ENCODE results near the gene ATF7. TPM values are rescaled to one million over a fixed set of nuclear protein-coding genes. Genes with fewer than 3 reads are reported as not detected.
"Not testable (repeated sequence)": the region's sequence is repeated elsewhere in the genome, so short reads cannot be mapped to it uniquely, and the experiment has no call there.

Gene ATF7
- total RNA-seq, 4 donors from 2014 or later, result 25.6 to 38.0 (median 29.8) TPM

DNA sequence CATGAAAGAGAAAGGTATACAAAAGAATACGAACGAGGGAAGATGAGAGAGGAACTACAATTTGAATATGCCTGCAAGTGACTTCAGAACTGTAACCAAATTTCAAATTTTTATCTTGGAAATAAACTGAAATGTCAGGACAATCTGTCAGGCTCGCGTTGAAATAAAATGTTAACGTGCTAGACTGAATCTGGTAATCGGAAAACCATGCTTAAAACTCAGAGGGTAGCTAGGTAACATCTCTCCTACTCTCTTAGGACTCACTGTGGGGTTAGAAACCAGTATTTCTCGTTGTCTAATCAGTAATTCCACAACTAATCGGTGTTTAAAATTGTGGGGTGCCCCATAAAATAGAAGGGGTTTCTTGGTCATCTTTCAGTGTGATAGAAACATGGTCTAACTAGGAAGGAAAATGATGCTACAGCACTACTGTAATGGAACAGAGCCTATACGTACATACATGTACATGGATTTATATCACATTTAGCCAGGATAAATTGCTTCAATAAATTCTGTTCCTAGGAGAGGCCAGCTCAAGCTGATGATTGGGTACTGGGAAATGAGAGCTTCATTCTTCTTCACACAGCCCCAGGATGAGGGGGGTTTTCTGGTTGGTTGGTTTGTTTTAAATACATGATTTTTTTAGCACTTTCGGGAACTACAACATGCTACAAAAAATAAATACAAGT lies 23.9 kb downstream of the ATF7 start:
- TF ChIP-seq POLR2A (IDR thresholded peaks at IDR 0.05) (no peak), CTCF (IDR thresholded peaks at IDR 0.05) (no peak)
- peaks cover 0 to 9% (median 2%) of the 10 kb centered on the region in 4 donors for H3K4me1 ChIP-seq
- no peaks in the 10 kb centered on the region for H3K27me3 ChIP-seq
- H3K4me3 ChIP-seq, result no peak overlapping the region
- H3K36me3 ChIP-seq, result no peaks in the 10 kb centered on the region
- H3K27ac ChIP-seq, result no peak overlapping the region
- no peaks in the 10 kb centered on the region for H3K9me3 ChIP-seq
- DNase-seq, result no peak

GRCh38 chr12:53601296-53601847 lies 24.8 kb downstream of the ATF7 start:
- Histone ChIP-seq H3K4me1 (peaks cover 0 to 9% (median 2%) of the 10 kb centered on the region in 4 donors), H3K4me3 (no peak overlapping the region), H3K27me3 (no peaks in the 10 kb centered on the region), H3K9me3 (no peaks in the 10 kb centered on the region), H3K36me3 (no peaks in the 10 kb centered on the region), H3K27ac (no peak overlapping the region)
- peak in 1 of 3 donors; percentile 32 for DNase-seq
- no peak for TF ChIP-seq POLR2A (IDR thresholded peaks at IDR 0.05)
- no peak for TF ChIP-seq CTCF (IDR thresholded peaks at IDR 0.05)

GRCh38 chr12:53600490-53601295 lies 25.5 kb downstream of the ATF7 start:
- Histone ChIP-seq H3K4me3 (no peak overlapping the region), H3K27me3 (no peaks in the 10 kb centered on the region), H3K36me3 (no peaks in the 10 kb centered on the region), H3K4me1 (peaks cover 0 to 13% (median 2%) of the 10 kb centered on the region in 4 donors), H3K9me3 (no peaks in the 10 kb centered on the region), H3K27ac (no peak overlapping the region)
- no peak for DNase-seq
- no peak for TF ChIP-seq CTCF (IDR thresholded peaks at IDR 0.05)
- TF ChIP-seq POLR2A (IDR thresholded peaks at IDR 0.05), result no peak

DNA sequence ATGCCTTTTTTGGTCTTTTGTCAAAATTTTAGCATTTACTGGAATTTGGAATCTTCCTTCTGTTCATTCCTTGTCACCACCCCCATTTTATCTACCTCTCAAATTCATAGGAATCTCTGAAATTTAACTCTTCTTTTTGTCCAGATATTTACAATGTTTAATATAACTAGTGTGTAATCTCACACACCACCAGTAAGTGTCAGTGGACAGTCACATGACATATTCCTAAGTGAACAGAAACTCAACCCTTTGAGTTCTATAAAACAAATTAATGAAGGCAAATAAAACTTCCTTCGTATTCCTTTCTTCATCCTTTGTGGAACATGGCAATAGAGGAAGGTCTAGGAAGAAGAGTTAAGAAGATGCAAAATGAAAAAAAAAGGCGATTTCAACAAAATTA lies 26.6 kb downstream of the ATF7 start:
- no peaks in the 10 kb centered on the region for H3K27me3 ChIP-seq
- peak in 2 of 6 experiments; percentile 42 to 55 for TF ChIP-seq CTCF (IDR thresholded peaks at IDR 0.05)
- TF ChIP-seq POLR2A (IDR thresholded peaks at IDR 0.05), result no peak
- no peaks in the 10 kb centered on the region for H3K9me3 ChIP-seq
- DNase-seq, result no peak
- H3K36me3 ChIP-seq, result no peaks in the 10 kb centered on the region
- H3K4me1 ChIP-seq, result peaks cover 0 to 24% (median 2%) of the 10 kb centered on the region in 4 donors
- H3K4me3 ChIP-seq, result no peak overlapping the region
- H3K27ac ChIP-seq, result no peak overlapping the region

GRCh38 chr12:53598971-53599370 lies 27.2 kb downstream of the ATF7 start:
- DNase-seq, H3K27ac ChIP-seq: not testable (repeated sequence)

DNA sequence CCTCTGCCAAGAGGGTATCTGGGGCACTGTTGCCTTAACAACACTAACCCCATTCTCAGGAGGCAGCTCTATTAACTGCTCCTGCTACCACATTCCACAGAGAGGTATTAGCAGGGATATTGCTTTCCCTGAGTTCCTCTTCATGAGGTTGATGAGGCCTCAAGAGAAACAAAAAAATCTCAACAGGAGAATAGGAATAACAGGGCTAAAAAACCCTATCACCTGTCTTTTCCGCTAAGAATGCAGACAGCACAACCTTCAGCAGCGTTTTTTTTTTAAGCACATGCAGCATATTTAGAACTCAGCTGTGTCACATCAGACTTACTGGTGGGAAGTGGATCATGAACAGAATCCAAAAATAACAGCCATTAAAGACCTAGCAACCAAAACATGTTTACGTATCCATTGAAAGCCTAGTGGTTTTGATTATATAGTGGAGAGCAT lies 29.2 kb downstream of the ATF7 start:
- H3K36me3 ChIP-seq, result no peaks in the 10 kb centered on the region
- TF ChIP-seq CTCF (IDR thresholded peaks at IDR 0.05) (no peak), POLR2A (IDR thresholded peaks at IDR 0.05) (no peak)
- no peaks in the 10 kb centered on the region for H3K9me3 ChIP-seq
- no peak overlapping the region for H3K4me3 ChIP-seq
- peak overlapping the region in 1 of 4 donors; percentile 37 for H3K27ac ChIP-seq
- H3K4me1 ChIP-seq, result peaks cover 0 to 17% (median 0%) of the 10 kb centered on the region in 4 donors
- no peaks in the 10 kb centered on the region for H3K27me3 ChIP-seq
- DNase-seq, result no peak

More at GRCh38 chr12:53598971-53599370, 27.2 kb downstream of the ATF7 start:
- not testable (repeated sequence) for H3K4me3 ChIP-seq, H3K9me3 ChIP-seq, H3K27me3 ChIP-seq, H3K36me3 ChIP-seq
- peaks cover 0 to 26% (median 2%) of the 10 kb centered on the region in 4 donors for H3K4me1 ChIP-seq
